Stomach (tissue), 4 donors: Measurements from ENCODE around the gene MAP3K2.

ENCODE experiments used
- POLR2A ChIP-seq, 4 donors: fragments of 450-650 bp; IDR thresholded peaks; one replicate each; pipeline ENCODE4 v1.6.1; 2016; ENCODE audit warnings: antibody characterized with exemption in 4 of 4, control low read depth in 2 of 4, mild to moderate bottlenecking in 1 of 4, moderate library complexity in 1 of 4
- TF ChIP-seq, protein P1 (sequence below), 7 experiments: fragments of 450-650 bp in 4 of 7; fragments of 200-600 bp in 3 of 7; sonication (generic) in 3 of 7; IDR thresholded peaks; one replicate each; pipeline ENCODE4 v1.5.1; 2016 to 2019; ENCODE audit warnings: antibody characterized with exemption in 7 of 7, control low read depth in 2 of 7, mild to moderate bottlenecking in 1 of 7

DNA sequence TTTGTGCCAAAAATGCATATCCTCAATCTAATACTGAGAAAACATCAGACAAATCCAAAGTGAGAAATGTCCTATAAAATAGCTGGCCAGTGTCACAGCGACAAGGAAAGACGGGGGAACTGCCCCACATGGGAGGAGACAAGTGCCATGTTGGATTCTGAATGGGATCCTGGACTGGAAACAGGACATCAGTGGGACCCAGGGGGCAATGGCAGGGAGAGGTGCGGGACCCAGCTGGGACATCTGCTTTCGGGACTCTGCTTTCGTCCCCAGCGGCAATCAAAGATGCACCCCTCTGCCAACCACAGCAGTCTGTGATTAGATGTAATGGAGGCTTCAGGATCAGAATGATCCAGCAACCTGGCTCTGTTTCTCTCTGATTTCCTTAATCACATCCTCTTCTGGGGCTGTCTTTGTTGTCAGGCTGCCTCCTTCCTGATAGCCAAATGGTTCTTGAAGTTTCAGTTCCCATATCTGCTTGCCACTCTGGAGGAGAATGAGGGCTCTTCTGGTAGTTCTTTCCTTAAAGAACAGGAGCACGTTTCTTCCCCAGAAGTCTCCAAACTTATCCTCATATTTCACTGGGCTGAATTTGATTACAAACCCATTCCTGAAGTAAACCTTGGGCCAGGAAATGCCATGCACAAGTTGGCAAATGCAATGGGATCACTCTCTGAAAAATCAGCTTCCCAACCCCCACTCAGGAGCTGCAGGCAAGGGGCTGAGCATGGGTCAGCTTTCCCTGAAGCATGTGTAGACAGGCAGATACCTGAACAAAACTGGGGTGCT, 16.9 kb upstream of the MAP3K2 start:
- TF ChIP-seq, protein P1, sequence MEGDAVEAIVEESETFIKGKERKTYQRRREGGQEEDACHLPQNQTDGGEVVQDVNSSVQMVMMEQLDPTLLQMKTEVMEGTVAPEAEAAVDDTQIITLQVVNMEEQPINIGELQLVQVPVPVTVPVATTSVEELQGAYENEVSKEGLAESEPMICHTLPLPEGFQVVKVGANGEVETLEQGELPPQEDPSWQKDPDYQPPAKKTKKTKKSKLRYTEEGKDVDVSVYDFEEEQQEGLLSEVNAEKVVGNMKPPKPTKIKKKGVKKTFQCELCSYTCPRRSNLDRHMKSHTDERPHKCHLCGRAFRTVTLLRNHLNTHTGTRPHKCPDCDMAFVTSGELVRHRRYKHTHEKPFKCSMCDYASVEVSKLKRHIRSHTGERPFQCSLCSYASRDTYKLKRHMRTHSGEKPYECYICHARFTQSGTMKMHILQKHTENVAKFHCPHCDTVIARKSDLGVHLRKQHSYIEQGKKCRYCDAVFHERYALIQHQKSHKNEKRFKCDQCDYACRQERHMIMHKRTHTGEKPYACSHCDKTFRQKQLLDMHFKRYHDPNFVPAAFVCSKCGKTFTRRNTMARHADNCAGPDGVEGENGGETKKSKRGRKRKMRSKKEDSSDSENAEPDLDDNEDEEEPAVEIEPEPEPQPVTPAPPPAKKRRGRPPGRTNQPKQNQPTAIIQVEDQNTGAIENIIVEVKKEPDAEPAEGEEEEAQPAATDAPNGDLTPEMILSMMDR (IDR thresholded peaks at IDR 0.05), result no peak
- TF ChIP-seq POLR2A (IDR thresholded peaks at IDR 0.05), result no peak
